Jurkat, Clone E6-1 (cell line): ENCODE results near the gene CRACDL.

ENCODE experiments used
- DNase-seq: peaks from one replicate; pipeline ENCODE4 v3.0.0-alpha.2; 2011; ENCODE audit warnings: low read depth, low spot score
- H3K4me3 ChIP-seq: 2 replicates; pipeline ENCODE4 v1.5.1; 2011; ENCODE audit warnings: mild to moderate bottlenecking, low read length, control low read depth, moderate library complexity

The CRACDL gene

DNA sequence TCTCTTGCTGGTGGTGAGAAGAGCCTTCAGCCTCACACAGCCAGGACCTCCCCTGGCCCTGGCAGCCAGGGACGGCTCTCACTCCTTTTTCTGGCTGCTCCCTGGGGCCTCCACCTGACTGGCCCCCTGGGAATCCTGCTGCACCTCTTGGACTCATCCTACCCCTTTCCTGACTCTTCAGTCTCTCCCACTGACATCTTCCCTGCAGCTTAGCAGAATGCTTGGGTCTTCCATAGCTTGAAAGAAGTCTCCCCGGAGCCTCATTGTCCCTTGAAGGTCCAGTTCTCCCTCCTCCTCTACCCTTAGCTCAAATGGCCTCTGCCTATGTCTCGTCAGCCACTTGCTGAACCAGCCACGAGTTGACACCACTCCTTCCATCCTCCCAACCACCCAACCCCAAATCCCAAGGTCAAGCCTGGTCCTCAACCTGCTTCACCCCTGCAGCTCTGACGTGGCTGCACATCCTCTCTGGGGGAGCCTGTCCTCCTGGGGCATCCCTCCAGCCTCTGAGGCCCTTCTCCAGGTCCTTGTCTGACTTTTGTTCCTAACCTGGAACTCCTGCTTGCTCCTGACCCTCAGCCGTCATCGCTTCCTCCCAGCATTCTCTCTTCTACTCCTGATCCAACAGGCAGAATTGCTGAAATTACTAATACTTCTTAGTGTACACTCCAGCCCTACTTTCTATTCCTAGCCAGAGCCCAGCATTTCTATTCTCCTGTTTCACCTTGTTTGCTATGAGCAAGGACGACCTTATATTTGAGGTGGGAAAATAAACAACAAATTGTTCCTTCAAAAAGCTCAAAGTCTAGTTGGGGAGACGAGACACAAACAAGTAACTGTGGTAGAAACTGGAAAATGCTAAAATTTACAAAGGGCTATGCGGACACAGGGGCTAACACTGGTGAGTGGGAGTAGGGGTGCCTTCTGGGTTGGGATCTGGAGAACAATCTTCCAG is 136.4 kb downstream of the CRACDL start:
- no peak overlapping the region for H3K4me3 ChIP-seq

DNA sequence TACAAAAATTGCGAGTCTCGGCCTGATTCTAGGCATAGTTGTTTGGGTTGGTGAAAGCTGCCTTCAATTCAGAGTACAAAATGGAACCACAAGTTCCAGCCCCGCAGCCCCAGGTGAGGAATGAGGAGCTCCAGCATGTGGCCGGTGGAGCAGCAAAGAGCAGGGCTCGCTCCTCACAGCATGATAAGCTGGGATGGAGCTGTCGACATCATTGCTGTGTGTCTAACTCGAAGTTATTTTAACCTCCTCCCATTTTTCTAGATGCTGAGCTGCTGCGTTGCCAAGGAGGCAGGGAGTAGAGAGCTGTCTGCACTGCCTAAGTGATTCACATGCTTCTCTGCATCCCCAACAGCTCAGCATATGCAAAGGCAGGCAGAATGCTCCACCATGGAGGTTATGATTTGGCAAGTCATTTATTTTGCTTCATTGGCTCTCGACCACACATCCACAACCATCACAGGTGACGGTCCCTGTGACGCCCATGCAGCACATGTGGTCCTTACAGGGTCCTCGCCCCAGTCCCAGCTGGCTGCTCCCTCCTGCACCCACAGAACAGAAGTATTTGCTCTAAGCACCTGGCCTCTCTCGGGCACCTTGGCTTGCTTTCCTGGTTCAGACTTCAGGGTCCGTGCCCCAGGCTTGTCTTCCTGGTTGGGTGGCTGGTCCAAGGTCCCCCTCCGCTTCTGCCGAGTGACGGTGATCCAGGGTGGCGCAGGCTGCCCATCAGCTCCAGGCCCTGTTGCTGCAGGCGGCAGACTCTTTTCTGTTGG is 139.1 kb downstream of the CRACDL start:
- no peak overlapping the region for H3K4me3 ChIP-seq
- no peak for DNase-seq

More for the DNA sequence above, 136.4 kb downstream of the CRACDL start:
- DNase-seq = no peak

DNA sequence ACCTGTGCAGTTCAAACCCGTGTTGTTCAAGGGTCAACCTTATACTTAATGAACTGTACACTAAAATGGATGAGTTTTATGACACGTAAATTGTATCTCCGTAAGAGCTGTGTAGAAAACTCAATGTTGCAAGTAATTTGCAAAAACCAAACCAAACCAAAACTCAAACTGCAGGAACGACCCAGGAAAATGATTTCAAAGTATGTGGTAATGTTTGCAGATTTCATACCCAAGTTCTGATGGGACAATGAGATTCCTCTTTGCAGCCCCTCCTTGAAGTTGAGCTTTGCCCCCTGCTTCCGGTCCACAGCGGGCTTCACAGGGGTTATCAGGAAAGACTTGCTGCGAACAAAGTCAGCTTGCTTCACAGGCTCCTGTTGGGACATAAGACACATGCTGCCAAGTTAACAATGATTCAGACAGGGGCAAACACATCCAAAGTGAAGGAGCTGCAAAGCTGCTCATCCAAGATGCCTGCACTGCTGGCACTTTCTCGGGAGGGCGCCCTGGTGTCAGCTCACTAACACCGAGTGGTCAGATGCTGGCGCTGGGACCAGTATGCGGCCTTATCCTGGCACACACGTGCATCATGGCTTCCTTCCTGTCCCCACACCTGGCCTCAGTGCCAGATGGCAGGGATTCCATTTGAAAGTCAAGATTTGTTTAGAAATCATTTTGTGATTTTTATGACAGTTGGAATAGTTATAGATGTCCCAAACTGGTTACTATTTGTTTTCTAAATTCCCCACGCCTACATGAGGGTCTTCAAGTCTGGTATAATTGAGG is 139.9 kb downstream of the CRACDL start:
- no peak for DNase-seq

DNA sequence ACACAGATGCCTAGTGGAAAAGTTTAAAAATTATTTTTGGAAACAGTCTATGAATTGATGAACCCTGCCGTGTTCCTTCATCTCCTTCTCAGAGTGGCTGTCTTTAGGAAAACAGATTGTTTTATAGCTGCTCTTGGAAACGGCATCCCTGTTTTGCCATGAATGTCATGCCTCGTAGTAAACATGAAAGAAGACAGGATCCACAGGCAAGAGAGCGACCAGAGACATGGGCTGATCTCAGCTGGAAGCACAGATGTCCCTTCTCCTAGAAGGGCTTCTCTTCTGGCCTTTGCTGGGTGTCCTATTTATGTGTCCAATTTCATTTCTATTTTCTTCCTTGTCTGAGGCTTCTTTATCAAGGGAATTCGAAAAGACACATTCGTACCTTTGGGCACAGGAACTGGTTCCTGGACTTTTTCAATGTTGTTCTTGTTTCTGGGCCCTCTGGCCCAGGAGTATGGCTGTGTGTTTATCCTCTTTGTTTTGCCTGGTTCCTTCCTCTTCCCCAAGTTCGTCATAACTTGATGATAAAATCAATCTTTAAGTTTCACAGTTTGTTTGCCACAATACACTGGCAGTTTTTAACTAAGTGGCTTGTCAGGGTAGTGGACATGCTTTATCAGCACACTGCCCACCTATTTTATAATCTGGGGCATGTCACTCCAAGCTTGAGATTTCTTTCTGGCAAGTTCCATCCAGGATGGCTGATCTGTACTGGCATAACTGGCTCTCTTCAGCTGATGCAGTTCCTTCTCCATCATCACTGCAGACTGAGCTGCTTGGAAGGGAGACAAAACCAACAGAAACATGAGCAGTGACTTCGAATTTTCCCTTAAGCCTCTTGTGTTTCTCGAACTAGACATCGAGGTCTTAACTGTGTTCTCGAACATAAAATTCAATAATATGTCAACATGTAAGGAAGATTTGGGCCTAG is 141.9 kb downstream of the CRACDL start:
- DNase-seq = no peak
- no peak overlapping the region for H3K4me3 ChIP-seq

More for the DNA sequence above, 139.9 kb downstream of the CRACDL start:
- no peak overlapping the region for H3K4me3 ChIP-seq

DNA sequence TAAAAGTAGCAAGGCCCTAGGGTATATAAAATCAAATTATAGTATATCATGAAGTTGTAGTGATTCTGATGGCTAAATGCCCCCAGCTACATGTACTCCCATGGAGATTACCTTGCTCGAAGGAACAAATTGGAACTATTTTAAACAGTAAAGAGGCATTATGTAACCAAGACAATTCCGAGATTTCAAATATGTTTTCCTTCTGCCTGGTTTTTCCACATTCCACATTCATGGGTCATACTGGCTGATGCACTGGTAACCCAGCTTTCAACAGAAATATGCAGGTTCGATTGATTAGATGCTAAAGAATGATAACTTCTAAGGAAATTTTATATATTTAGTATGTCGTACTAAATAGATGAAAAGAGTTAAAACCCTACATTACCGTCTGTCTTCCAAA is 142.8 kb downstream of the CRACDL start:
- DNase-seq = no peak
- no peak overlapping the region for H3K4me3 ChIP-seq

DNA sequence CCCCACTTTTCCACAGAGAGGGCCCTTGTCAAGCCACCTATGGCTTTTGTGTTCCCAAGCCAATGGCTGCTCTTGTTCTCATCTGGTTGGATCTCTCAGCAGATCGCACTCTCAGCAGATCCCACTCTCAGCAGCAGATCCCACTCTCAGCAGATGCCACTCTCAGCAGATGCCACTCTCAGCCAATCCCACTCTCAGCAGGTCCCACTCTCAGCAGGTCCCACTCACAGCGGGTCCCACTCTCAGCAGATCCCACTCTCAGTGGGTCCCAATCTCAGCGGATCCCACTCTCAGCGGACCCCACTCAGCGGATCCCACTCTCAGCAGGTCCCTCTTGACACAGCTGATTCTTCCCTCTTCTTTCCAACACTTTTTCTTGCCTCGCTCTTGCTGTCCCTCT is 145.8 kb downstream of the CRACDL start:
- H3K4me3 ChIP-seq = no peak overlapping the region

DNA sequence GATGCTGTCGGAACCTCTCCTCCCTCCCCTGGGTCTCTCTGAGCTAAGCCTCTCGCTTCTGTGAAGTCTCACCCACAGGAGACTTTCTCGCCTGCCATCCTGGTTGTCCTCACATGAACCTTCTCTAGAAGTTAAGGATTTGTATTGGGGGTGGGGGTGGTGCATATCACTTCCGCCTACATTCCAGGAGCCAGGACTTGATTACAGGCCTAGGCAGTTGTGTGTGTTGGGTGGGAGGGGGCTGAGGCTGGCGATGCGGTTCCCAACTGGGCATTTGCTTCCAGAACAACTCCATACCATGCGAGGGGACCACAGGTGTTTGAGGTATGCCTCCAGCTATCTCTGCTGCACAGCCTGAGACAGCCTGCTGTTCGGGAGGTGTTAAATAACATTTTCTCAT is 148.3 kb downstream of the CRACDL start:
- no peak overlapping the region for H3K4me3 ChIP-seq
- DNase-seq = no peak

More for the DNA sequence above, 145.8 kb downstream of the CRACDL start:
- no peak for DNase-seq

DNA sequence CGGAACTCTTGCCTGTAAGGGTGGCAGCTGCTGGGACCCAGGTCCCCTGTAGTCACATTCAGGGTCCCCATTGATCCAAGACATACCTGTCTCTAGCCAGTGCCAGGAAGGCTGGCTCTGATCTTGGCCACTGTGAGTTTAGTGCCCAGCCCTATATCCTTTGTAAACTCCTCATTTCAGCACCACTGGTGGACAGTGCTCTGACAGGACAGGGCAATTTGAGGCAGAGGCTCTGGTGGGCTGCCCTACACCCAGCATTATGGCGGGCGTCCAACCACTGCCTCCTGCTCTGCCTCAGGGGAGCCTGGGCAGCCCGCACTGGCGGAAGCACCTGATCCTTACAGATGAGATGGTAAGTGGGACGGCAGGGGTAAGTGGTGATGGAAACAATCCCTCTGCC is 149.8 kb downstream of the CRACDL start:
- H3K4me3 ChIP-seq = no peak overlapping the region
- DNase-seq = no peak

DNA sequence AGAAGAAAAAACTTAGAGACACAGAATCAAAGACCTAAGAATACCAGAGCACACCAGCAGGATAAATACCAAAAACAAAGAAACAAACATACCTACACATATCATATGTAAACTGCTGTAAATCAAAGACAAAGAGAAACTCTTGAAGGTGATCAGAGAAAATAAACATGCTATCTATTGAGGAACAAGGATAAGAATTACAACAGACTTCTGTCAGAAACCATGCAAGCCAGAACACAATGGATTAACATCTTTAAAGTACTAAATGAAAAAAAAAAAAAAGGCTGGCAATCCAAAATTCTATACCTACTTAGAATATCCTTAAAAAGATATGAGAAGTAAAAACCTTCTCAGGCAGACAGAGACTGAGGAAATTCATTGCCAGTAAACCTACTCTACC is 153.5 kb downstream of the CRACDL start:
- DNase-seq = no peak
- H3K4me3 ChIP-seq = no peak overlapping the region

DNA sequence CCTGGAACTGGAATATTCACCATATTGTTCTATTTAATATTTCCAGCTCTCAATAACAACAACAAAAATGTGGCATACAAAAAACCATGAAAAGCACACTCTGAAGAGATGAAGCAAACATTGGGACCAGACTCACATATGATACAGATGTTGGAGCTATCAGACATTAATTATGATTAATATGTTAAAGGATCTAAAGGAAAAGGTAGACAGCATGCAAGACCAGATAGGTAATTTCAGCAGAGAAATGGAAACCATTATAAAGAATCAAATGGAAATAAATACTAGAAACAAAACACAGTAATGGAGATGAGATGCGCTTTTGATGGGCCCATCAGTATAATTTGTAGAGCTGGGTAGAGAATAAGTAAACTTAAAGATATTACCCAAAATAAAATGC is 154.2 kb downstream of the CRACDL start:
- DNase-seq = no peak
- H3K4me3 ChIP-seq = no peak overlapping the region

DNA sequence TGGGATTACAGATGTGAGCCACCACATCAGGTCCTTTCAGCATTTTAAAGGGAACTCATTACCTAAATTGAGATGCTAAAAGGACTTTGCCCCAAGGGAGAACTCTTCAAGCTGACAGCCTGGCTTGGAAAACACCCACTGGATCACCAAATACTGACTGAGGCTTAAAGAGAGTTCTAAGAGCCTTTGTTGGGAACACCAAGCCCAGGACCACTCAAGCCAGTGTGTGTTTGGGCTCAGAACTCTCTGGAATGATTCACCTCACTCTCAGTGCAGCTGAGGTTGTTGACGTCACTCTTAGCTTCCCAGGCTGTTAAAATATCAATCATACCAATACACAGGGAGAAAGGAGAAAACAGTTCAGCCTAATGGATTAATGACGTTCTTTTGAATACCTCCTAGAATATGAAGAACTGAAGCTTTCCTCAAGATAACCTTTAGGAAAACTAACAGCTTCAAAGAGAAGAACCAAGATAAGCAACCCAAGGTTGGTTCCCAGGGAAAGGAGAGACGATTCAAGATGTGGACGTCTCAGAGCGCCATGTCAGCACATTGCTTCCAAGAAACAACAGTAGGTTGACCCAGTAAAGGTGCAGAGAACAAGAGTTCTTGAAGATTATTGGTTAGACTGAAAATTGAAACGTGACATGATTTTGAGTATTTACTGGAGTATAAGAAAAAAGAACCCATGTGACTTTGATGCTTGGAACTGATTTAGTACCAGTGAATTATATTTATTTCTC is 157.1 kb downstream of the CRACDL start:
- no peak overlapping the region for H3K4me3 ChIP-seq
- no peak for DNase-seq

DNA sequence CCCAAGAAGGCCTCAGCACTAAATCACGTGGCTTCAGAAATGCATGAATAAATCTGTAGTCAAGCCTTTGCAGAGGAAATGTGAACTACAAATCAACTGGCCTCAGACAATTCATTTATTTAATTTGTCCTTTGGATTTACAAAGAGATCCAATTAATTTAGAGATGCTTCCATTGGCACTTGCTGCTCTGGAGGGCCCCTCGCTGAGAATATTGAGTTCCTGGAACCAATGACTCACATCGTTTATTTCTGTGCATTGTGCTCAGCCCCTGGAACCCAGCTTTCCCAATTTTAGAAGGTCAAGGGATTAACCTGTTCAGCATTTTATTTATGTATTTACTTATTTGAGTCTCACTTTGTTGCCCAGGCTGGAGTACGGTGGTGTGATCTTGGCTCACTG is 157.9 kb downstream of the CRACDL start:
- no peak overlapping the region for H3K4me3 ChIP-seq
- DNase-seq = no peak

DNA sequence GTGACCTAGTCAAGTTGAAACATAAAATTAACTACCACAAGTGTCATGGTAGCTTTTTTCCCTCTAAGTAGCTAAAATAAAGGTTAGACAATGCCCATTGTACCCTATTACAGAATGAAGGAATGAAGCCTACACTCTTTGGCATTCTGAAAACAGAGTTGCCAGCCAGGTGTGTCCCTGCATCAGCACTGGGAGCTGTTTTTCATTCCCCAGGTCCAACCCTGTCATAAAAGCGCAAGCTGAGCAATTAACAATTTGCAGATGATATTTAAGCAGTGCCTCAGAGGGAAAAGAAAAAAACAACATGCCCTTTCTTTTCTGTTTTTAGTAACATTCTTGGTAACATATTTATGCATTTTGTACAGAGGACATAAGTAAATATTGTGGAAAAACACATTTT is 158.3 kb downstream of the CRACDL start:
- no peak for DNase-seq
- H3K4me3 ChIP-seq = no peak overlapping the region

DNA sequence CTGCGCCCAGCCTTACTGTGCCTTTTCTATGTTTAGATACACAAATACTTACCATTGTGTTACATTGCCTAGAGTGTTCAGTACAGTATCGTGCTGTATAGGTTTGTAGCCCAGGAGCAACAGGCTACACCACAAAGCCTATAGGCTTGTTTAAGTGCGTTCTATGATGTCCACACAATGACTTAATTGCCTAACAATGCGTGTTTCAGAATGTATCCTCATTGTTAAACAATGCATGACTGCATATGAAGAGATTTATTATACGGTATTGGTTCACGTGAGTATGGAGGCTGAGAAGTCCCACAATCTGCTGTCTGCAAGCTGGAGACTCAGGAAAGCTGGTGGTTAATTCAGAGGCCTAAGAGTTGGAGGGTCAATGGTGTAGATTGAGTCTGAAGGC is 158.9 kb downstream of the CRACDL start:
- no peak for DNase-seq
- H3K4me3 ChIP-seq = no peak overlapping the region

DNA sequence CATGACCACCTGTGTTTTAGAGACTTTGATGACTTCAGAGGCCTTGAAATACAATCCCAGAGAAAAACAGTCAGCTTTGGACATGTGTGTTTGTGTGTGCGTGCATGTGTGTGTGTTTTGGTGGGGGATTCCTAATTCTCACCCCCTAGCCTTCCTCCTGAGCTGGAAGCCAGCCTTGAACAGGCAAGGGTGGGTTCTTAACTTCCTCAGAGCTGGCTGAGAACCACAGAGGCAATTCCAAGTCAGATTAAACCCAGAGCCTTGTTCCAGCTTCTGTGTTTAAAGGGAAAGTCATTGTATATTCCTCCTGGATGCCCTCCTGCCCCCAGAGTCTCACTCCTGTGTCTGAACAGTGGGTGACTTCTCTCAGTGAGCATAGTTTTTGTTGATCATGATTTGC is 159.9 kb downstream of the CRACDL start:
- no peak overlapping the region for H3K4me3 ChIP-seq
- no peak for DNase-seq

DNA sequence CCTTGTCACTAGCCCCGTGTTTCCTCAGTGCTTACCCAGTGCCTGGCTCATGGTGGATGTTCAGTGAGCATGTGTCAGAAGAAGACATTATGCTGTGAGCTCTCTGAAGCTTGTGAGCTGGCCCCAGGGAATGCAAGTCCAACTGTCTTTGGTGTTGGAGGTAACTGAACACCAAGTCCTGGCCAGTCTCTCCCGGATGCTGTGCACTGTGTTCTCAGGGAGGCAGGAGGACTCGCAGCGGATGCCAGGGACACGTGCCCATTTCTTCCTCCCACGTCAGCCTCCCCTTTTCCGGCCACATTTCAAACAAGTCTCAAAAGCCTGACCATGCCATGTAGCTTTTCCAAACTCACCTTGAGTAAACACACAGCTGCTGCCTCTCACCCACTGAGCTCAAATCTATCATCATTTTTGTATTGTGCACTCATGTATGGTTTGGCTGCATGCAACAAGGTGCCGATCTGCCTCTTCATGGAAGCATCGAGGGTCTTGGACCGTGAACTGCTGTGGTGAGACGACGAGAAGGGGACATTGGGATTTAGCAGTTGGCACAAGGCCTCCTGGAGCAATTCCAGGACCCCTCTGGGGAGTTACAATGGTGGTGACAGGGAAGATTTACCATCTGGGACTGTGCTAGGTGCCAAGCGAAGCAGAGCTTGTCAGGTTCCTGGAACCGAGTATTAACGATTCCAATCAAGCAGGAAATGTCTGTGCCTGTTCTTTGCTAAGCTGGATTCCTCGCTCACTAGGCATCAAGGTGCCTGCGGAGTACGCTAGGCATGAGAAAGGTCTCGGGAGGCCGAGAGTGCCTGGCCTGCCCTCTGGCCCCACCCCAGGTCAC is 160.7 kb downstream of the CRACDL start:
- no peak for DNase-seq
- no peak overlapping the region for H3K4me3 ChIP-seq

DNA sequence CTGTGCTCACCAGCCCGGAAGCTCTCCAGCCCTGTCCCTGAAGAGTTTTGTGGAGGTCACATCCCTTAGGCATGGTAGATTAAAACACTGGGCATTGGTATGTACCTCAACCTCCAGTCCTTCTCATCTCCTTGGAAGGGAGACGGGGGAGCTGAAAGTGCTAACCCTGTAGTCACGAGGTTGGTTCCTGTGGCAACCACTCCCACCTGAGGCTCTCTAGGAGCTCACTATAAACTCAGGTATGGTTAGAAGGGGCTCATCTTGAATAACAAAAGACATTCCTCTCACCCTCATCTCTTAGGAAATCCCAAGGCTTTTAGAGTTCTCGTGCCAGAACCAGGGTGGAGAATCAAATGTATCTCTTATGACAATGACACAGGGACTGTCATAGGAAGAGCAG is 162.1 kb downstream of the CRACDL start:
- DNase-seq = no peak
- H3K4me3 ChIP-seq = no peak overlapping the region
